OCI-LY7 (cell line): Measurements from ENCODE around the gene RANBP17.

Experiments
- EZH2phosphoT487 ChIP-seq: fragments of 200-600 bp; sonication (generic); IDR thresholded peaks from 2 replicates; pipeline ENCODE4 v1.6.1; 2018; ENCODE audit warnings: low read depth, borderline replicate concordance, mild to moderate bottlenecking, mixed run types, antibody characterized with exemption, low read length, moderate library complexity, mixed read lengths
- TF ChIP-seq, protein P1 (sequence below): fragments of 200-600 bp; sonication (generic); conservative IDR thresholded peaks from 2 replicates; pipeline ENCODE4 v1.5.1; 2014; ENCODE audit warnings: mild to moderate bottlenecking, antibody characterized with exemption, low read length, moderate library complexity, mixed read lengths

DNA sequence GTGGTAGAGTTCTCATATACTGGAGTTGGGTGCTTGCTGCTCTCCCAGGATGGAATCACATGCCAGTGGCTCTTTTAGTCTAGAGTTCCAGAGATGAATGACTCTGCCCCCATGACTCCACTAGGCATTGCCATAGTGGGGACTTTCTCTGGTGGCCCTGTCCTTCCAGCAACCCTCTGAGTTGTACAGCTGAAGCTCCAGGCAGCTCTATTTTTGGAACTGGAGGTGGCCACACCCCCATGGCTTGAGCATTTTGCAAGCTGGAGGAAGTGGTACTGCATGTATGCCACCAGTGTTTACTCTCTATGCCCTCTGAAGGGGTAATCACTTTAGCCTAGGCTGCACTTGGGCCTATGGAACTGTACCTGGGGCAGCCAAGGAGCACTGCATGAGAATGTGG lies 112.6 kb downstream of the RANBP17 start:
- TF ChIP-seq, protein P1, sequence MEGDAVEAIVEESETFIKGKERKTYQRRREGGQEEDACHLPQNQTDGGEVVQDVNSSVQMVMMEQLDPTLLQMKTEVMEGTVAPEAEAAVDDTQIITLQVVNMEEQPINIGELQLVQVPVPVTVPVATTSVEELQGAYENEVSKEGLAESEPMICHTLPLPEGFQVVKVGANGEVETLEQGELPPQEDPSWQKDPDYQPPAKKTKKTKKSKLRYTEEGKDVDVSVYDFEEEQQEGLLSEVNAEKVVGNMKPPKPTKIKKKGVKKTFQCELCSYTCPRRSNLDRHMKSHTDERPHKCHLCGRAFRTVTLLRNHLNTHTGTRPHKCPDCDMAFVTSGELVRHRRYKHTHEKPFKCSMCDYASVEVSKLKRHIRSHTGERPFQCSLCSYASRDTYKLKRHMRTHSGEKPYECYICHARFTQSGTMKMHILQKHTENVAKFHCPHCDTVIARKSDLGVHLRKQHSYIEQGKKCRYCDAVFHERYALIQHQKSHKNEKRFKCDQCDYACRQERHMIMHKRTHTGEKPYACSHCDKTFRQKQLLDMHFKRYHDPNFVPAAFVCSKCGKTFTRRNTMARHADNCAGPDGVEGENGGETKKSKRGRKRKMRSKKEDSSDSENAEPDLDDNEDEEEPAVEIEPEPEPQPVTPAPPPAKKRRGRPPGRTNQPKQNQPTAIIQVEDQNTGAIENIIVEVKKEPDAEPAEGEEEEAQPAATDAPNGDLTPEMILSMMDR = no peak
- no peak for TF ChIP-seq EZH2phosphoT487
